Keratinocyte (primary cell): ENCODE measurements around the gene DPP3. TPM values are rescaled to one million over a fixed set of nuclear protein-coding genes. Genes with fewer than 3 reads are reported as not detected.
A peak's percentile ranks its signal among the peaks of the same experiment; 100 is the strongest.

Experiments
- DNase-seq: peaks from one replicate; pipeline ENCODE4 v3.0.0-alpha.2; 2011; ENCODE audit warnings: low read depth, missing footprints, low spot score
- FAIRE-seq: peaks from 2 replicates; lab custom pipeline; 2011; peaks lifted over from hg19 to GRCh38; lab: Jason Lieb, UNC
- H2AFZ ChIP-seq: 2 replicates; pipeline ENCODE4 v1.6.0; 2012; ENCODE audit warnings: low read length, control low read depth, inconsistent platforms; ENCODE audit not compliant: control insufficient read depth
- H3K27ac ChIP-seq: 2 replicates; pipeline ENCODE4 v1.5.1; 2011; ENCODE audit warnings: low read length; ENCODE audit not compliant: control insufficient read depth, insufficient read depth
- H3K27me3 ChIP-seq: 3 replicates; pipeline ENCODE4 v1.6.0; 2011; ENCODE audit warnings: low read length; ENCODE audit not compliant: control insufficient read depth, insufficient read depth; ENCODE audit errors: extremely low read depth
- H3K36me3 ChIP-seq, 2 experiments: 2 replicates in 1 of 2; 3 replicates in 1 of 2; pipeline ENCODE4 v1.5.1; 2011; ENCODE audit warnings: low read length in 2 of 2, mild to moderate bottlenecking in 1 of 2; ENCODE audit not compliant: control insufficient read depth in 2 of 2, insufficient read depth in 2 of 2; ENCODE audit errors: extremely low read depth in 1 of 2
- H3K4me1 ChIP-seq: 3 replicates; pipeline ENCODE4 v1.5.1; 2011; ENCODE audit warnings: low read length; ENCODE audit not compliant: control insufficient read depth, insufficient read depth; ENCODE audit errors: extremely low read depth
- H3K4me2 ChIP-seq: 3 replicates; pipeline ENCODE4 v1.6.0; 2011; ENCODE audit warnings: low read depth, low read length; ENCODE audit not compliant: control insufficient read depth, insufficient read depth; ENCODE audit errors: extremely low read depth
- H3K4me3 ChIP-seq, 3 experiments: fragments of 200-600 bp in 1 of 3; sonication (generic) in 1 of 3; 2 replicates in 2 of 3; 3 replicates in 1 of 3; pipeline ENCODE4 v1.5.1; 2011 to 2016; ENCODE audit warnings: low read length in 3 of 3, mild to moderate bottlenecking in 3 of 3, control low read depth in 2 of 3, inconsistent platforms in 1 of 3, low read depth in 1 of 3, mixed read lengths in 1 of 3, mixed run types in 1 of 3, moderate library complexity in 1 of 3; ENCODE audit not compliant: control insufficient read depth in 2 of 3, insufficient read depth in 2 of 3; ENCODE audit errors: extremely low read depth in 1 of 3
- H3K79me2 ChIP-seq: 2 replicates; pipeline ENCODE4 v1.6.0; 2012; ENCODE audit warnings: low read length; ENCODE audit not compliant: control insufficient read depth, insufficient read depth
- H3K9ac ChIP-seq: 3 replicates; pipeline ENCODE4 v1.6.0; 2011; ENCODE audit warnings: low read length; ENCODE audit not compliant: control insufficient read depth, insufficient read depth; ENCODE audit errors: extremely low read depth
- H3K9me1 ChIP-seq: 3 replicates; pipeline ENCODE4 v1.6.0; 2011; ENCODE audit warnings: low read length; ENCODE audit not compliant: control insufficient read depth, insufficient read depth; ENCODE audit errors: extremely low read depth
- H3K9me3 ChIP-seq: 2 replicates; pipeline ENCODE4 v1.5.1; 2012; ENCODE audit warnings: low read depth, low read length; ENCODE audit not compliant: control insufficient read depth
- H4K20me1 ChIP-seq: 3 replicates; pipeline ENCODE4 v1.6.0; 2011; ENCODE audit warnings: low read length; ENCODE audit not compliant: control insufficient read depth, insufficient read depth; ENCODE audit errors: extremely low read depth
- CTCF ChIP-seq, 3 experiments: IDR thresholded peaks in 1 of 3; conservative IDR thresholded peaks in 1 of 3; optimal IDR thresholded peaks in 1 of 3; 2 replicates in 2 of 3; 3 replicates in 1 of 3; pipeline versions ENCODE3 to v1.5.1; 2011; ENCODE audit warnings: low read length in 3 of 3, mild to moderate bottlenecking in 3 of 3, moderate library complexity in 2 of 3, control low read depth in 1 of 3, inconsistent platforms in 1 of 3; ENCODE audit not compliant: insufficient read depth in 2 of 3; ENCODE audit errors: extremely low read depth in 1 of 3
- EZH2 ChIP-seq: IDR thresholded peaks from one replicate; pipeline ENCODE4 v1.6.1; 2012; ENCODE audit warnings: inconsistent platforms, mild to moderate bottlenecking, low read length, moderate library complexity
- dilution Hi-C: fragments of 300-500 bp; cut with MboI; formaldehyde crosslinking; loops from one replicate; pipeline ENCODE4 v1.7.0; 2020; ENCODE audit warnings: low sequenced_read_pairs; ENCODE audit not compliant: extremely low pct_ligation_motif_present
- polyA plus RNA-seq, 5 experiments: library from polyadenylated mRNA; depleted of rRNA in 3 of 5; stranded (reverse) in 3 of 5; stranded (forward) in 1 of 5; unstranded in 1 of 5; fragments of >200 nt; gene quantifications; 1 replicate in 1 of 5; 2 replicates in 3 of 5; 3 replicates in 1 of 5; pipeline versions ENCODE4 v1.2.1 to v1.2.3, GENCODE V29; 2011 to 2012; ENCODE audit warnings: missing spikeins in 2 of 5, low read depth in 1 of 5, low replicate concordance in 1 of 5

DPP3 gene
- polyA plus RNA-seq, 1 donor (not counting 4 experiments of a cell fraction or from before 2014, with no cell fraction given) = 57.9 TPM

DNA sequence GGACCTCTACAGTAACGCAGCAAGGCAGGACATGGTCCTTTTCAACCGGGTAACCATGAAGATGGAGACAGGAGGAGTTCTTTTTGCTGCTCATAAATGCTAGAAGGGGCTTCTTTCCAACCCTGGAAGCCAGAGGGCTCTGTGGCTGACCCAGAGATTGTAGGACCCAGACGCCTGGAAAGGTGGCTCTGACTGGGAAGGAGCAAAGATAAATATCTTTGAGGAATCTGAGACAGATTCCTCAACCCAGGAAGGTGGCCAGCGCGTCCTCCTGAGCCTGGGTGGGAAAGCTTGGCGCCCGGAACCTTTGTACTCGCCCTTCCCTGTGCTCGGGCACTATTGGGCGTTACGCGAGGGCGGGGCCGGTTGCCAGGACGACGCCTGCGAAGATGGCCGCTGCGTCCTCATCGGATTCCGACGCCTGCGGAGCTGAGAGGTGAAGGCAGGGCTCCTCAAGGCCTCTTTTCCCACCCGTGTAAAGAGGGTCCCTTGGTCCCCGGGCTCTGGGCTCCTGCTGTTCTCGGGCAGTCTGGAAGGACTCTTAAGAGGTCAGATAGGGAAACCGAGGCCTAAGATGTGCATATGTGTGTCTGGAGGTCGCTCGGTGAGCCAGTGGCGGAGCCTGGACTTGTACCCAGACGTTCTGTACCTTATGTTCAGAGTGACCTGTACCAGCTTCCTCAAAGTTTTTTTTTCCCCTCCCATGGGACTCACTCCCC is 30.2 kb downstream of the DPP3 start, which contains the start of gene BBS1:
TSS of gene BBS1 (plus strand) at position 365 of the 719 bp plus-strand sequence. CDS start at position 390, 25 bp downstream.
- Histone ChIP-seq H3K36me3 (peaks cover 7% of the 10 kb centered on the region in 2 experiments), H3K27me3 (no peaks in the 10 kb centered on the region), H3K79me2 (peaks cover 13% of the 10 kb centered on the region), H3K9me3 (no peaks in the 10 kb centered on the region), H3K9ac (peak within 1 kb of the TSS; percentile 92), H2AFZ (peak within 1 kb of the TSS; percentile 96), H3K4me3 (peak within 1 kb of the TSS; percentile 60 to 99 (median 98)), H3K4me1 (peaks cover 7% of the 10 kb centered on the region), H4K20me1 (no peaks in the 10 kb centered on the region), H3K27ac (peak within 1 kb of the TSS; percentile 67), H3K9me1 (no peaks in the 10 kb centered on the region), H3K4me2 (peak within 1 kb of the TSS; percentile 100)
- DNase-seq (no peak), FAIRE-seq (peak; percentile 26)
- dilution Hi-C loops = no loop called here
- no peak for TF ChIP-seq CTCF (optimal IDR thresholded peaks at IDR 0.05 in 1 of 3, IDR thresholded peaks at IDR 0.05 in 1 of 3, conservative IDR thresholded peaks at IDR 0.05 in 1 of 3; ENCODE audit: extremely low read depth in 1 of 3, insufficient read depth in 2 of 3, low read length in 3 of 3)
- no peak for TF ChIP-seq EZH2

DNA sequence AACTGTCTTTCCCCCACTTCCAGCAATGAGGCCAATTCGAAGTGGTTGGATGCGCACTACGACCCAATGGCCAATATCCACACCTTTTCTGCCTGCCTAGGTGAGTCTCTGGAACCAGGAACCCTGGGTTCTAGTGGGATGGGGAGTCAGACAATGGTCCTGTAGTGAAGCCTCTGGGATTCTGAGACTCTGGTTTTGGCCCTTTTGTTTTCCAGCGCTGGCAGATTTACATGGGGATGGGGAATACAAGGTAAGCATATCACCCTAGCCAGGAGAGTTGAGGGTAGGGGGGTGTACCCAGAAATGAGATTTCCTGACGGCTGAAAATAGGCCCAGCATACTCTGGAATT is 30.7 kb downstream of the DPP3 start:
- Histone ChIP-seq H4K20me1 (no peaks in the 10 kb centered on the region), H3K9me1 (no peaks in the 10 kb centered on the region), H3K36me3 (peaks cover 7 to 8% of the 10 kb centered on the region in 2 experiments), H3K4me2 (peak overlapping the region; percentile 100), H3K4me3 (peak overlapping the region; percentile 60 to 99 (median 98)), H3K27me3 (no peaks in the 10 kb centered on the region), H3K9me3 (no peaks in the 10 kb centered on the region), H3K9ac (peak overlapping the region; percentile 92), H3K27ac (peak overlapping the region; percentile 67), H3K79me2 (peaks cover 13% of the 10 kb centered on the region), H2AFZ (peak overlapping the region; percentile 96), H3K4me1 (peaks cover 7% of the 10 kb centered on the region)
- FAIRE-seq (no peak), DNase-seq (no peak)
- dilution Hi-C loops = no loop called here
- TF ChIP-seq CTCF (optimal IDR thresholded peaks at IDR 0.05 in 1 of 3, IDR thresholded peaks at IDR 0.05 in 1 of 3, conservative IDR thresholded peaks at IDR 0.05 in 1 of 3; ENCODE audit: extremely low read depth in 1 of 3, insufficient read depth in 2 of 3, low read length in 3 of 3) = no peak
- TF ChIP-seq EZH2 = no peak
